Mucosa of descending colon (tissue), 3 donors: Measurements from ENCODE around the gene TMEM158. TPM values are rescaled to one million over a fixed set of nuclear protein-coding genes. Genes with fewer than 3 reads are reported as not detected.

Experiments
- ATAC-seq: fragments of 200-7000 bp; cut with Tn5 transposase; one replicate; pipeline ENCODE4 v1.9.1; 2020; ENCODE audit warnings: mild to moderate bottlenecking, moderate library complexity
- DNase-seq, 3 donors: peaks; one replicate each; pipeline ENCODE4 v3.0.0-alpha.2; 2020
- H3K36me3 ChIP-seq: fragments of 200-600 bp; one replicate; pipeline ENCODE4 v1.8.0; 2021; ENCODE audit warnings: low read depth, mild to moderate bottlenecking
- H3K4me1 ChIP-seq: fragments of 200-600 bp; one replicate; pipeline ENCODE4 v1.8.0; 2021; ENCODE audit warnings: low read depth, mild to moderate bottlenecking
- H3K4me3 ChIP-seq: fragments of 200-600 bp; one replicate; pipeline ENCODE4 v1.8.0; 2021; ENCODE audit warnings: mild to moderate bottlenecking
- H3K9me3 ChIP-seq: fragments of 200-600 bp; one replicate; pipeline ENCODE4 v1.8.0; 2021; ENCODE audit warnings: mild to moderate bottlenecking
- intact Hi-C, 2 donors: fragments of 100-400 bp; cut with DNase I in 1 of 2; cut with micrococcal nuclease in 1 of 2; formaldehyde crosslinking; loops; one replicate each; pipeline versions ENCODE4 v1.11.0 to v1.11.1; 2022; cut with DNase I, micrococcal nuclease
- total RNA-seq, 3 donors: library from RNA; stranded (reverse); fragmentation: NEBNext Ultra II Directional in 2 of 3; extraction: Animal tissue kit (Norgen Biotek cat#: 25700) in 2 of 3; gene quantifications; one replicate each; pipeline versions ENCODE4 v1.2.1 to v1.2.4, GENCODE V29; 2021 to 2023
- TF ChIP-seq, protein P1 (sequence below): fragments of 200-600 bp; IDR thresholded peaks from one replicate; pipeline ENCODE4 v1.8.0; 2022; ENCODE audit warnings: antibody characterized with exemption, mild to moderate bottlenecking
- donor health status: DM: no; HTN: no; CAD: no; lungs with moderate emphysema.
- donor health status: DM: no; HTN: no; CAD: no.
- donor health status: DM: no; HTN: yes; CAD: no.

The TMEM158 gene
- total RNA-seq, 3 donors from 2014 or later = 1.9 to 15.2 (median 6.1) TPM

DNA sequence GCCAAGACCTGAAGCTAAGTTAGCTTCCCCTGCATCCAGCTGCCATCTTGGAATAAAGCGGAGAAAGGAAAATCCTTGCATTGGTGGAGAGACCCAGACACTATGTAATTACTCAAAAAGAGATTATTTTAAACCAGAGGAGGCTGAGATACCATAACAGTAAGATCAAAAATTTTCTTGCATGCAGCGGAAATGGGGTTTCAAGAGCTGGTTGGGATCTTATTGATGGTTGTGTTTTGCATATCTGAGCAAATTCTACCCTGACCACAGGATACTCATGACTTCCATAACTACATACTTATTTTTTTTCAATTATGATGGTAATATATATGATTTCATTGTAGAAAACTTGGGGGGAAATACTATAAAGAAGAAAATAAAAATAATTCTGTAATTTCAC, 17.5 kb downstream of the TMEM158 start:
- intact Hi-C loops = no loop called here
- H3K36me3 ChIP-seq = no peaks in the 10 kb centered on the region
- no peaks in the 10 kb centered on the region for H3K9me3 ChIP-seq
- TF ChIP-seq, protein P1, sequence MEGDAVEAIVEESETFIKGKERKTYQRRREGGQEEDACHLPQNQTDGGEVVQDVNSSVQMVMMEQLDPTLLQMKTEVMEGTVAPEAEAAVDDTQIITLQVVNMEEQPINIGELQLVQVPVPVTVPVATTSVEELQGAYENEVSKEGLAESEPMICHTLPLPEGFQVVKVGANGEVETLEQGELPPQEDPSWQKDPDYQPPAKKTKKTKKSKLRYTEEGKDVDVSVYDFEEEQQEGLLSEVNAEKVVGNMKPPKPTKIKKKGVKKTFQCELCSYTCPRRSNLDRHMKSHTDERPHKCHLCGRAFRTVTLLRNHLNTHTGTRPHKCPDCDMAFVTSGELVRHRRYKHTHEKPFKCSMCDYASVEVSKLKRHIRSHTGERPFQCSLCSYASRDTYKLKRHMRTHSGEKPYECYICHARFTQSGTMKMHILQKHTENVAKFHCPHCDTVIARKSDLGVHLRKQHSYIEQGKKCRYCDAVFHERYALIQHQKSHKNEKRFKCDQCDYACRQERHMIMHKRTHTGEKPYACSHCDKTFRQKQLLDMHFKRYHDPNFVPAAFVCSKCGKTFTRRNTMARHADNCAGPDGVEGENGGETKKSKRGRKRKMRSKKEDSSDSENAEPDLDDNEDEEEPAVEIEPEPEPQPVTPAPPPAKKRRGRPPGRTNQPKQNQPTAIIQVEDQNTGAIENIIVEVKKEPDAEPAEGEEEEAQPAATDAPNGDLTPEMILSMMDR = no peak
- no peak for DNase-seq
- no peak for ATAC-seq
- peaks cover 12% of the 10 kb centered on the region for H3K4me1 ChIP-seq
- no peak overlapping the region for H3K4me3 ChIP-seq

DNA sequence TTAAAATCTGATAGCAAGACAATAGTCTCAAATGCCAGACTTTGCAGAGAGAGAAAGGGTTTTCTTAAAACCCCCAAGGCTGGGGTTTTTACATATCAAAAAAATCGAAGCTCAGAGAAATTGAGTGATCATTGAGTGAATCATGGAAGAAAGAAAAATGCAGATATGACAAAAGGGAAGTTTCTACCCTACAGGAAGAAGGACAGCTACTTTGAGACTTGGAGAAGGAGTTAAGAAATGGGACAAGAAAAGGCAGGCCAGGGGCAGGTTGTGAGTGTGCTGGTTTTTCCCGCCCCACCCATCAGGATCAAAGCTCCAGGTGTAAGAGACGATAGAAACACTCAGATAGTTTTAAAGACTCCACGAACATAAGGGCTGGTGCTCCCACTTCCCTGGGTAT, 18.6 kb downstream of the TMEM158 start:
- TF ChIP-seq, protein P1 = no peak
- peaks cover 12% of the 10 kb centered on the region for H3K4me1 ChIP-seq
- no peaks in the 10 kb centered on the region for H3K9me3 ChIP-seq
- no peak overlapping the region for H3K4me3 ChIP-seq
- no peak for ATAC-seq
- intact Hi-C loops = no loop called here
- DNase-seq = no peak
- H3K36me3 ChIP-seq = no peaks in the 10 kb centered on the region

DNA sequence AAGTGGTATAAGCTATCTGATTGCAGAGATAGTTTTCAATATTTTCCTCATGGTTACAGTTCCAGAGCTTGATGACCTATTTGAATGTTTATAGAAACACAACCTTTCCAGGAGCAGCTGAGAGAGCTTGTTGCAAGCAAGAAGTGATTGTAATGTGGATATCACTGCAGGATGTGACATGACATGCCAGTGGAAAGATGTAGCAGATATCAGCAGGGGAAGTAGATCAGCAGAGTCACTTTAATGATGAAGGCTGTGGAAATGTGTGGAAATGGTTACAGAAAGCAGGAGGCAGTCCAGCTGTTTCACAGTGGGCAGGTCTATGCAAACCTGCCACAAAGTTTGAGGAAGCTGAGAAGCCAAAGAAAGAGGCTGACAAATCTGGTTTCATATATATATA, 21.0 kb downstream of the TMEM158 start:
- DNase-seq = no peak
- no peak for ATAC-seq
- Histone ChIP-seq H3K9me3 (no peaks in the 10 kb centered on the region), H3K36me3 (no peaks in the 10 kb centered on the region), H3K4me3 (no peak overlapping the region), H3K4me1 (peaks cover 9% of the 10 kb centered on the region)
- intact Hi-C loops = no loop called here
- TF ChIP-seq, protein P1 = no peak

DNA sequence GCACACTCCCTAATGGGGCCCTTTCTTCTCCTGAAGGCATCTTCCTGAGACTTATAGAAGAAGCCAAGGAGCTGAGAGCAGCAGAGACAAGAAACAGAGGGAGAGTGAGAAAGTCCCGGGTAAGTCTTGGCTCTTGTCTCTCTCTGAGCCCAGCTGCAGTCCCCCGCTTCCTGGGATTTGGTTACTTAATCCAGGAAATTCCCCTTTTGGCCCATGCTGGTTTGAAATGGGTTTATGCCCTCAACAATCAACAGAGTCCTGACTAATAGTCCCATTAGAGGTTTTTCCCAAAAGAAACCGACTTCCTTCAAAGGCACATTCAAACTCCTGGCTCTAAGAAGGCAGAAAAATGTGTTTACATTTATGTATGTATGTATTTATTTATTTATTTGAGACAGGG, 22.0 kb downstream of the TMEM158 start:
- TF ChIP-seq, protein P1 = no peak
- intact Hi-C loops = no loop called here
- no peak for ATAC-seq

DNA sequence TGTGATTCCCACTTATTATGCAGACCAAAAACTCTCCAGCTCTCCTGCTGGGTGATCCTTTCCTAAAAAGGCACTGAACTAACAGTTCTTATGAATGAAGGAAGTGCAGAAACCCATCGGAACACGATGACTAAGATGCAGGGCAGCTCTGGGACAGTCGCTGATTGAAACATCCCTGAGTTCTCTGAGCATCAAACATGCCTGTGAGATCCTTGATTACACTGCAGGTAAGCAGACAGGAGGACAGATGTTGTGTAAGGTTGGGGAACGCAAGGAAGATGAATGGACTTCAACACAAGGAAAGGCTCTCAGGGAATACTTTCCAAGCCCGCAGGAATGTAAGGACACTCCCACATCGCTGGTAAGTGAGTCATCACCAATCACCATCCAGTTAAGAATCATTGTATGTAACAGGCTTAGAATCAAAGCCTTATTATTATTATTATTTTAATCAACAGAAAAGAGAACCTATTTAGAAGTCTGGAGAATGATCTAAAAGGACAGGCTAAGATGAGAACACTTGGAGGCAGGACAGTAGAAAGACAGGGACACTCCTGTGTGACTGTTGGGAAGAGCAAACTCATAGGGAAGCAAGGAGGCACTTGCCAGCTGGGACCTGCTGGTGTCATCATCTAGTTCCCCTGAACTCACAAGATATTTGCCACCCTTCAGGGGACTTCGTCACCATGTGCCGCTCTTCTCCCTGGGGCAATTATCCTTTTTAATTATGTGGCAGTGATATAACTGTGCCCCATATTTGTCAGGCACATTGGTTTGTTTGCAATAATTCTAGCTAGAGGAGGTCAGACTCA, 26.0 kb downstream of the TMEM158 start:
- DNase-seq = peak in 1 of 3 donors; percentile 52
- peak; percentile 94 for ATAC-seq
- no peak overlapping the region for H3K4me3 ChIP-seq
- TF ChIP-seq, protein P1 = no peak
- H3K9me3 ChIP-seq = no peaks in the 10 kb centered on the region
- peaks cover 11% of the 10 kb centered on the region for H3K4me1 ChIP-seq
- no peaks in the 10 kb centered on the region for H3K36me3 ChIP-seq
- intact Hi-C loops = no loop called here

More for the DNA sequence above, 22.0 kb downstream of the TMEM158 start:
- Histone ChIP-seq H3K4me3 (no peak overlapping the region), H3K4me1 (peaks cover 16% of the 10 kb centered on the region), H3K9me3 (no peaks in the 10 kb centered on the region), H3K36me3 (no peaks in the 10 kb centered on the region)
- DNase-seq = no peak
